GM18519 (cell line): ENCODE measurements around the gene ARHGAP10.
A peak's percentile ranks its signal among the peaks of the same experiment; 100 is the strongest.

ENCODE experiments used
- ATAC-seq: cut with Tn5 transposase; IDR thresholded peaks from one replicate; pipeline ENCODE4 v1.9.1; 2021; ENCODE audit warnings: mild to moderate bottlenecking, moderate library complexity; ENCODE audit not compliant: unreplicated experiment, low FRiP score

ARHGAP10 gene

GRCh38 chr4:147731580-147732517, at the start of gene ARHGAP10:
Gene ARHGAP10, plus strand, starts transcription at chr4:147732088. Its CDS starts 214 bp downstream, at chr4:147732302.
- ATAC-seq, result peak; percentile 38

GRCh38 chr4:147682755-147683154, 49.1 kb upstream of the ARHGAP10 start:
- no peak for ATAC-seq

- no peak for ATAC-seq
Observed at GRCh38 chr4:147683188-147683591, 48.7 kb upstream of the ARHGAP10 start.

GRCh38 chr4:147683717-147684700, 47.9 kb upstream of the ARHGAP10 start, which contains the start of gene PRMT9:
Gene PRMT9, minus strand, starts transcription at chr4:147684163. Its CDS starts 176 bp downstream, at chr4:147683987.
- peak; percentile 100 for ATAC-seq

GRCh38 chr4:147689067-147689466, 42.8 kb upstream of the ARHGAP10 start:
- ATAC-seq, result no peak

- ATAC-seq, result no peak
Observed at GRCh38 chr4:147691820-147692219, 40.1 kb upstream of the ARHGAP10 start.

- no peak for ATAC-seq
Observed at GRCh38 chr4:147693218-147693617, 38.7 kb upstream of the ARHGAP10 start.

GRCh38 chr4:147696866-147697265, 35.0 kb upstream of the ARHGAP10 start:
- no peak for ATAC-seq

GRCh38 chr4:147704846-147705245, 27.0 kb upstream of the ARHGAP10 start:
- ATAC-seq, result no peak

GRCh38 chr4:147707892-147708672, 23.8 kb upstream of the ARHGAP10 start:
- peak; percentile 63 for ATAC-seq

GRCh38 chr4:147709999-147710398, 21.9 kb upstream of the ARHGAP10 start:
- no peak for ATAC-seq

GRCh38 chr4:147714575-147715401, 17.1 kb upstream of the ARHGAP10 start:
- ATAC-seq, result no peak

GRCh38 chr4:147717878-147718277, 14.0 kb upstream of the ARHGAP10 start:
- peak; percentile 76 for ATAC-seq

- no peak for ATAC-seq
Observed at GRCh38 chr4:147723326-147723725, 8.6 kb upstream of the ARHGAP10 start.

GRCh38 chr4:147724468-147725201, 7.3 kb upstream of the ARHGAP10 start:
- ATAC-seq, result no peak

GRCh38 chr4:147725673-147726072, 6.2 kb upstream of the ARHGAP10 start:
- ATAC-seq, result no peak

GRCh38 chr4:147727476-147728028, 4.3 kb upstream of the ARHGAP10 start:
- no peak for ATAC-seq

- ATAC-seq, result no peak
Observed at GRCh38 chr4:147730333-147730732, 1.6 kb upstream of the ARHGAP10 start.
